Measurements from ENCODE around the gene INTS2. TPM values are rescaled to one million over a fixed set of nuclear protein-coding genes. Genes with fewer than 3 reads are reported as not detected.

The INTS2 gene
- total RNA-seq, 1 experiment from 2014 or later, result 18.1 TPM

DNA sequence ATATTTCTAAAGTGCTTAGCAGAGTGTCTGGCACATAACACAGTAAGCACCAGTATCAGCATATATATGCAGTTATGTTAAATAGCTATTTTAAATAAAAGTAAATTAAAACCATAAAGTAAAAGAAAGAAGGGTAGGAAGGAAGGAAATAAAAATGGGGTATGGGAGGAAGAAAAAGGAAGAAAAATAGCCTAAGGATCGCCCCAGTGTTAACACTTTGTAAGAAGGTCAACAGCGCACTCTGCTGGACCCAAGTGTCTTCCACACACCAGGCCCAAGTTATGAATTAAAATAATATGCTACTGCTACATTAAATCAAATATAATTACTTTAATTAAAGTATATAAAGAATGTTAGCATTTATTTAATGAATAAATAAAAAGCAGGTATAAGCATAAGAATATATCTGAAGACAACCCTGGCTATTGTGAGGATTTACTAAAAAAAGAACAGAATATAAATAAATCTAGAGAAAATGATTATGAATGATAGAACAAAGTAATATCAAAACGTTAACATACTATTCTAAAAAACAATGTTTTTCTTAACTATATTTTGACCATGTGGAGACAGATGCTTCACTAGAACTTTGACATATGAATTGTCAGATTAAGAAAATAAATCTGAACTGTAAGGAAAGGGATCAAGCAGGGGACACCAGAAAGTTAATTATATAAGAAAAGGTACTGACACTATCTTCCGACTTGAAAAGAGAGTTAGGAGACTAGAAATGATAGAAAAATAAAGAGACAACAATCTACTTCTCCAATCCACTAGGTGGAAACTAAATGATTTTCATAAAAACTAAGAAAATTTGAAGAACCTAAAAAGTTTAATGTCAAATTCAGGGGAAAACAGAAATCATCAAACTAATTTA lies 90.4 kb downstream of the INTS2 start:
- H2AFZ ChIP-seq (ENCODE audit: low read length), result no peak overlapping the region
- H3K27ac ChIP-seq (ENCODE audit: low read length), result no peak overlapping the region
- H3K9me3 ChIP-seq (ENCODE audit: low read length), result no peaks in the 10 kb centered on the region
- ChIA-PET POLR2A (ENCODE audit: unreplicated experiment) (no interaction called here), CTCF (interaction anchor here (0.6 to 1.4 kb wide), 4 partner anchors 201 to 425 kb away, joined by 3 to 32 read pairs (median 6); no protein-coding TSS in a partner anchor)
- intact Hi-C loops (cut with micrococcal nuclease), result loop anchor here (1.0 to 2.0 kb wide), 5 partner anchors 150 to 425 kb away; no protein-coding TSS in a partner anchor
- no peaks in the 10 kb centered on the region for H3K9me2 ChIP-seq (replicated peaks; ENCODE audit: low read length)
- H3K36me3 ChIP-seq (ENCODE audit: low read depth, low read length), result peaks cover 4% of the 10 kb centered on the region; the same call in 1 of the 2 replicates
- ATAC-seq, result peak; percentile 63
- TF ChIP-seq CTCF (conservative IDR thresholded peaks at IDR 0.05; ENCODE audit: low read depth, low read length), result peak; percentile 82
- no peak for TF ChIP-seq EZH2 (IDR thresholded peaks at IDR 0.05; ENCODE audit: low read length, unreplicated experiment)
- DNase-seq, result peak; percentile 85
- H3K27me3 ChIP-seq (ENCODE audit: low read length), result no peaks in the 10 kb centered on the region
- no TSS peak for BruUV-seq (replicated peaks)
- H3K79me2 ChIP-seq (ENCODE audit: low read length), result no peaks in the 10 kb centered on the region
- H3F3A ChIP-seq (ENCODE audit: low read length, unreplicated experiment), result no peaks in the 10 kb centered on the region
- no peak overlapping the region for H3K9ac ChIP-seq (ENCODE audit: low read length)
- H3K4me1 ChIP-seq (ENCODE audit: insufficient read depth, low read length), result peaks cover 30% of the 10 kb centered on the region
- no peak overlapping the region for H3K4me3 ChIP-seq (ENCODE audit: low read length)
- no peaks in the 10 kb centered on the region for H4K20me1 ChIP-seq (ENCODE audit: low read length)
- H3K4me2 ChIP-seq (ENCODE audit: low read length), result no peak overlapping the region

- ATAC-seq (peak; percentile 59), DNase-seq (peak; percentile 26)
- Histone ChIP-seq H3K36me3 (ENCODE audit: low read depth, low read length) (peaks cover 4% of the 10 kb centered on the region; the same call in 1 of the 2 replicates), H3K4me3 (ENCODE audit: low read length) (no peak overlapping the region), H3K4me2 (ENCODE audit: low read length) (no peak overlapping the region), H3K9me3 (ENCODE audit: low read length) (no peaks in the 10 kb centered on the region), H3K4me1 (ENCODE audit: insufficient read depth, low read length) (peaks cover 30% of the 10 kb centered on the region), H4K20me1 (ENCODE audit: low read length) (no peaks in the 10 kb centered on the region), H3K79me2 (ENCODE audit: low read length) (no peaks in the 10 kb centered on the region), H3K9me2 (replicated peaks; ENCODE audit: low read length) (no peaks in the 10 kb centered on the region), H3K27ac (ENCODE audit: low read length) (no peak overlapping the region), H3K9ac (ENCODE audit: low read length) (no peak overlapping the region), H3F3A (ENCODE audit: low read length, unreplicated experiment) (no peaks in the 10 kb centered on the region), H2AFZ (ENCODE audit: low read length) (no peak overlapping the region), H3K27me3 (ENCODE audit: low read length) (no peaks in the 10 kb centered on the region)
- TF ChIP-seq EZH2 (IDR thresholded peaks at IDR 0.05; ENCODE audit: low read length, unreplicated experiment), result no peak
- ChIA-PET POLR2A (ENCODE audit: unreplicated experiment) (no interaction called here), CTCF (interaction anchor here (0.5 to 1.4 kb wide), 13 partner anchors 55 to 445 kb away, joined by 3 to 32 read pairs (median 3); no protein-coding TSS in a partner anchor)
- intact Hi-C loops (cut with micrococcal nuclease), result loop anchor here (1.0 to 2.0 kb wide), 5 partner anchors 149 to 424 kb away; no protein-coding TSS in a partner anchor
- no TSS peak for BruUV-seq (replicated peaks)
These were observed 91.3 kb downstream of the INTS2 start for GRCh38 chr17:61836266-61837174.

- H3K9ac ChIP-seq (ENCODE audit: low read length), result no peak overlapping the region
- no peak overlapping the region for H3K4me3 ChIP-seq (ENCODE audit: low read length)
- ChIA-PET CTCF (interaction anchor here (0.6 to 1.4 kb wide), 4 partner anchors 122 to 423 kb away, joined by 3 to 32 read pairs (median 3); no protein-coding TSS in a partner anchor), POLR2A (ENCODE audit: unreplicated experiment) (no interaction called here)
- no peak for TF ChIP-seq CTCF (conservative IDR thresholded peaks at IDR 0.05; ENCODE audit: low read depth, low read length)
- no peak for TF ChIP-seq EZH2phosphoT487 (IDR thresholded peaks at IDR 0.05; ENCODE audit: borderline replicate concordance, low read length)
- TF ChIP-seq EZH2 (IDR thresholded peaks at IDR 0.05; ENCODE audit: low read length, unreplicated experiment), result no peak
- no peak overlapping the region for H2AFZ ChIP-seq (ENCODE audit: low read length)
- no peaks in the 10 kb centered on the region for H3F3A ChIP-seq (ENCODE audit: low read length, unreplicated experiment)
- H3K79me2 ChIP-seq (ENCODE audit: low read length), result no peaks in the 10 kb centered on the region
- H4K20me1 ChIP-seq (ENCODE audit: low read length), result no peaks in the 10 kb centered on the region
- no peaks in the 10 kb centered on the region for H3K9me2 ChIP-seq (replicated peaks; ENCODE audit: low read length)
- ATAC-seq (no peak), DNase-seq (no peak)
- BruUV-seq (replicated peaks), result no TSS peak
- no peaks in the 10 kb centered on the region for H3K9me3 ChIP-seq (ENCODE audit: low read length)
- no peak overlapping the region for H3K27ac ChIP-seq (ENCODE audit: low read length)
- intact Hi-C loops (cut with micrococcal nuclease), result loop anchor here (2.0 kb wide), 1 partner anchor 261 kb away; no protein-coding TSS in a partner anchor
- peaks cover 30% of the 10 kb centered on the region for H3K4me1 ChIP-seq (ENCODE audit: insufficient read depth, low read length)
- H3K4me2 ChIP-seq (ENCODE audit: low read length), result no peak overlapping the region
- no peaks in the 10 kb centered on the region for H3K27me3 ChIP-seq (ENCODE audit: low read length)
- peaks cover 4% of the 10 kb centered on the region; the same call in 1 of the 2 replicates for H3K36me3 ChIP-seq (ENCODE audit: low read depth, low read length)
These were observed 92.2 kb downstream of the INTS2 start for GRCh38 chr17:61835606-61836005.
